IMR-90 (cell line): ENCODE data around the gene MAST1. TPM values are rescaled to one million over a fixed set of nuclear protein-coding genes. Genes with fewer than 3 reads are reported as not detected.

Experiments
- CHD1 ChIP-seq: IDR thresholded peaks from 2 replicates; pipeline ENCODE4 v1.6.1; 2012; ENCODE audit warnings: low read depth, low read length, improper control_type of control experiment
- FOS ChIP-seq: fragments of 150-350 bp; IDR thresholded peaks from 2 replicates; pipeline ENCODE4 v1.6.1; 2016; ENCODE audit warnings: low read depth, low read length
- MXI1 ChIP-seq: IDR thresholded peaks from 2 replicates; pipeline ENCODE4 v1.6.1; 2012; ENCODE audit warnings: low read depth, mild to moderate bottlenecking, low read length, moderate library complexity, borderline replicate concordance
- polyA plus RNA-seq, 3 experiments: library from polyadenylated mRNA; depleted of rRNA; stranded (reverse); fragments of >200 nt; gene quantifications; 2 replicates each; pipeline ENCODE4 v1.2.3, GENCODE V29; 2012; ENCODE audit warnings: low replicate concordance in 1 of 3
- total RNA-seq: library from RNA; depleted of rRNA; stranded (reverse); fragments of >200 nt; gene quantifications from 2 replicates; pipeline ENCODE4 v1.2.3, GENCODE V29; 2012
- TF ChIP-seq, protein P1 (sequence below): fragments of 150-350 bp; IDR thresholded peaks from 2 replicates; pipeline ENCODE4 v1.6.1; 2016; ENCODE audit warnings: low read depth, mild to moderate bottlenecking, low read length, moderate library complexity, borderline replicate concordance

MAST1 gene
- total and polyA plus RNA-seq, 2 of the 4 experiments (the other 2 are of a cell fraction): 0.56 to 1.1 TPM

DNA sequence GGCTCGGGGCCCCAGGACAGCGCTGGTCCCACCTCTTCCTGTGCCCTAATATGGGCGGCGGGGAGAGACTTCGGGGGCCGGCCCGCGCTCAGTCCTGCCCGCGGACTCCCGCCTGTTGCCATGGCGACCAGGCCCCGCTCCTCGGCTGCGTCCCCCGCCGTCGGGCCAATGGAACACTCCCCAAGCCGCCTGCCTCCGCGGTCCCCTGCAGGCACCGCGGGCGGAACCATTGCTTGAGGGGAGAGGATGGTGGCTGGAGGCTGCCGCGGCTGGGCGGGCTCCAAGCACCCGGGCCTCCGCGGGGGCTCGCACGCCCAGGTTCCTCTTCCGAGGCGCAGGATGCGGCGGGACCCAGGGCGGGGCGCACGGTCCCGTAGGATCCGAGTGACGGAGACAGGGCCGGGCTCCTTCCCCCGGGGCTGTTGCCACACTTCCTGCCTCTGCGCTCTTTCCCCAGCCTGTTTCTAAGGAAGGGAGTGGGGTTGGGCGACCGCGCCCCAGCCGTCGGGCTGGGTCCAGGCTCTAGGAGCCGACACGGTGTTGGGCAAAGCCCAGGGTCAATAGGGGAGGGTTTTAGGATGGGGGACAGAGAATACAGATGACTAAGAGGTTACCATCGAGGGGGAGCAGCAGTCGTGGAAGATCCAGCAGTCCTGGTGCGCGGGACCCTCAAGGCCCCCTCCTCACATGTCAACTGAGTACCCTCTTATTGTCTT is 48.3 kb upstream of the MAST1 start (continued):
- TF ChIP-seq, protein P1, sequence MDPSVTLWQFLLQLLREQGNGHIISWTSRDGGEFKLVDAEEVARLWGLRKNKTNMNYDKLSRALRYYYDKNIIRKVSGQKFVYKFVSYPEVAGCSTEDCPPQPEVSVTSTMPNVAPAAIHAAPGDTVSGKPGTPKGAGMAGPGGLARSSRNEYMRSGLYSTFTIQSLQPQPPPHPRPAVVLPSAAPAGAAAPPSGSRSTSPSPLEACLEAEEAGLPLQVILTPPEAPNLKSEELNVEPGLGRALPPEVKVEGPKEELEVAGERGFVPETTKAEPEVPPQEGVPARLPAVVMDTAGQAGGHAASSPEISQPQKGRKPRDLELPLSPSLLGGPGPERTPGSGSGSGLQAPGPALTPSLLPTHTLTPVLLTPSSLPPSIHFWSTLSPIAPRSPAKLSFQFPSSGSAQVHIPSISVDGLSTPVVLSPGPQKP: peak; percentile 91; the same call in 1 of the 2 replicates
- TF ChIP-seq CHD1 (peak; percentile 80; the same call in 1 of the 2 replicates), FOS (no peak), MXI1 (no peak)
